Keratinocyte (primary cell): ENCODE measurements around the gene RFC1.

ENCODE experiments used
- CTCF ChIP-seq, 3 experiments: IDR thresholded peaks in 1 of 3; conservative IDR thresholded peaks in 1 of 3; optimal IDR thresholded peaks in 1 of 3; 2 replicates in 2 of 3; 3 replicates in 1 of 3; pipeline versions ENCODE3 to v1.5.1; 2011; ENCODE audit warnings: low read length in 3 of 3, mild to moderate bottlenecking in 3 of 3, moderate library complexity in 2 of 3, control low read depth in 1 of 3, inconsistent platforms in 1 of 3; ENCODE audit not compliant: insufficient read depth in 2 of 3; ENCODE audit errors: extremely low read depth in 1 of 3
- EZH2 ChIP-seq: IDR thresholded peaks from one replicate; pipeline ENCODE4 v1.6.1; 2012; ENCODE audit warnings: inconsistent platforms, mild to moderate bottlenecking, low read length, moderate library complexity

GRCh38 chr4:39308611-39309010 lies 57.6 kb downstream of the RFC1 start:
- no peak for TF ChIP-seq CTCF (optimal IDR thresholded peaks at IDR 0.05 in 1 of 3, IDR thresholded peaks at IDR 0.05 in 1 of 3, conservative IDR thresholded peaks at IDR 0.05 in 1 of 3; ENCODE audit: extremely low read depth in 1 of 3, insufficient read depth in 2 of 3, low read length in 3 of 3)
- TF ChIP-seq EZH2: no peak
